Measurements from ENCODE around the gene FAM83C. TPM values are rescaled to one million over a fixed set of nuclear protein-coding genes. Genes with fewer than 3 reads are reported as not detected.
A peak's percentile ranks its signal among the peaks of the same experiment; 100 is the strongest.

Gene FAM83C
- total RNA-seq, 4 donors from 2014 or later: 29.5 to 55.3 (median 38.2) TPM

DNA sequence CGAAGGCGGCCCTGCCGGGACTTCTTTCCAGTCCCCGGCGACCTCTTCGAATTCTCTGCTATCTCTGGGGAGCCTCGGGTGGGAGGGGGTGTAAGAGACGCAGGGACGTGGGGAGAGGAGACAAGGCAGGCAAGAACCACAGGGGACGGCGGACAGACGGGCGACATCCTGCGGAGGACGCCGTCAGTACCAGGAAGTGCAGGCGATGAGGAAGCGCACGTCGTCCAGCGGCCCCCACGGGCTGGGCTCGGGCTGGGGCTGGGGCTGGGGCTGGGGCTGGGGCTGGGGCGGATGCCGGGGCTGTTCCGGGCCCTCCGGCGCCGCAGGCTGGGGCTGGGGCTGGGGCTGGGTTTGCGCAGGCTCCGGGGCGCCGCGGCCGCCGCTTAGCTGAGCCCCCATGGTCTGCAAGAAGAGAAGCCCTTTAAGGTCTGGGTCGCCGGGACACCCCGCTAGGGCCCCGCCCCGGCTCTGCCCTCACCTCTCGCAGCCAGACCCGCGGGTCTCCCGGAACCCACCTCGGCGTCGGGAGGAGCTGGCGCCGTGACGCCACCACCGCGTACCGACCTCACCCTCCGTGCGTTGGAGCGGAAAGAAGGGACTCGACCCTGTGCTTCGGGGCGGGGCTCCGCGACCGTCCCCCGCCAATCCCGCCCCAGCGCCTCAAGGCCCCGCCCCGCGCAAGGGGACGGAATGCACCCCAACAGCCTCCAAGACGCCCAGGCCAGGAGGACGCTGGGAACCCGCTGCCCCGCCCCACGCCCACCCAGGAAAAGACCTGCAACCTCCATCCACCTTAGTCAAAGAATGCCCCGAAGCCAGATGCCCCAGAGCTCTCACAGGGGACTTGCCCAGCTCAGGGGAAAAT, 14.5 kb downstream of the FAM83C start, which contains the start of gene MMP24OS:
Gene MMP24OS (minus strand): TSS at position 592 of the 865 bp plus-strand sequence. CDS start 193 bp downstream, at position 399.
- Histone ChIP-seq H3K36me3 (peaks cover 19 to 82% (median 19%) of the 10 kb centered on the region in 3 donors), H3K9me3 (no peaks in the 10 kb centered on the region), H3K27me3 (no peaks in the 10 kb centered on the region), H3K4me1 (peaks cover 10 to 69% (median 24%) of the 10 kb centered on the region in 3 donors), H3K4me3 (peak within 1 kb of the TSS; percentile 64 to 94 (median 84)), H3K27ac (peak within 1 kb of the TSS; percentile 96 to 99 (median 98))
- intact Hi-C loops (cut with DNase I): no loop called here
- TF ChIP-seq POLR2A (IDR thresholded peaks at IDR 0.05): peak in 3 of 4 donors; percentile 85 to 94 (median 91)
- TF ChIP-seq CTCF (IDR thresholded peaks at IDR 0.05): peak in 2 of 6 experiments; percentile 8 to 17
- peak; percentile 25 for DNase-seq
- 0% methylated on average over 2 of the region's 76 CpGs; no CpG with 5 or more reads in 1 of the 2 donors for WGBS, 2 donors

GRCh38 chr20:35277127-35277526, 15.1 kb downstream of the FAM83C start:
- intact Hi-C loops (cut with DNase I): no loop called here
- no peaks in the 10 kb centered on the region for H3K27me3 ChIP-seq
- no peak for DNase-seq
- WGBS, 2 donors: 3 to 43% methylated on average over 1 to 8 of the region's 10 CpGs
- H3K4me1 ChIP-seq: peaks cover 10 to 63% (median 18%) of the 10 kb centered on the region in 3 donors
- peaks cover 19 to 75% (median 19%) of the 10 kb centered on the region in 3 donors for H3K36me3 ChIP-seq
- no peaks in the 10 kb centered on the region for H3K9me3 ChIP-seq
- no peak for TF ChIP-seq POLR2A (IDR thresholded peaks at IDR 0.05)
- TF ChIP-seq CTCF (IDR thresholded peaks at IDR 0.05): peak in 1 of 6 experiments; percentile 4
- H3K4me3 ChIP-seq: peak overlapping the region; percentile 64 to 94 (median 84)
- peak overlapping the region; percentile 96 to 99 (median 98) for H3K27ac ChIP-seq

GRCh38 chr20:35276408-35276807, 15.8 kb downstream of the FAM83C start:
- no peak for DNase-seq
- intact Hi-C loops (cut with DNase I): no loop called here
- Histone ChIP-seq H3K27ac (peak overlapping the region; percentile 6 to 99 (median 96)), H3K27me3 (no peaks in the 10 kb centered on the region), H3K36me3 (peaks cover 17 to 74% (median 19%) of the 10 kb centered on the region in 3 donors), H3K4me3 (peak overlapping the region; percentile 64 to 94 (median 84)), H3K4me1 (peaks cover 10 to 57% (median 15%) of the 10 kb centered on the region in 3 donors), H3K9me3 (no peaks in the 10 kb centered on the region)
- no peak for TF ChIP-seq POLR2A (IDR thresholded peaks at IDR 0.05)
- WGBS, 2 donors: 87 to 100% methylated on average over 3 to 4 of the region's 6 CpGs

GRCh38 chr20:35275741-35276251, 16.4 kb downstream of the FAM83C start:
- TF ChIP-seq CTCF (IDR thresholded peaks at IDR 0.05) (no peak), POLR2A (IDR thresholded peaks at IDR 0.05) (no peak)
- intact Hi-C loops (cut with DNase I): no loop called here
- Histone ChIP-seq H3K27ac (peak overlapping the region in 1 of 4 donors; percentile 99), H3K27me3 (no peaks in the 10 kb centered on the region), H3K36me3 (peaks cover 16 to 77% (median 19%) of the 10 kb centered on the region in 3 donors), H3K9me3 (no peaks in the 10 kb centered on the region), H3K4me1 (peaks cover 10 to 51% (median 15%) of the 10 kb centered on the region in 3 donors), H3K4me3 (no peak overlapping the region)
- 84 to 93% methylated on average over 8 to 9 of the region's 12 CpGs for WGBS, 2 donors
- no peak for DNase-seq

DNA sequence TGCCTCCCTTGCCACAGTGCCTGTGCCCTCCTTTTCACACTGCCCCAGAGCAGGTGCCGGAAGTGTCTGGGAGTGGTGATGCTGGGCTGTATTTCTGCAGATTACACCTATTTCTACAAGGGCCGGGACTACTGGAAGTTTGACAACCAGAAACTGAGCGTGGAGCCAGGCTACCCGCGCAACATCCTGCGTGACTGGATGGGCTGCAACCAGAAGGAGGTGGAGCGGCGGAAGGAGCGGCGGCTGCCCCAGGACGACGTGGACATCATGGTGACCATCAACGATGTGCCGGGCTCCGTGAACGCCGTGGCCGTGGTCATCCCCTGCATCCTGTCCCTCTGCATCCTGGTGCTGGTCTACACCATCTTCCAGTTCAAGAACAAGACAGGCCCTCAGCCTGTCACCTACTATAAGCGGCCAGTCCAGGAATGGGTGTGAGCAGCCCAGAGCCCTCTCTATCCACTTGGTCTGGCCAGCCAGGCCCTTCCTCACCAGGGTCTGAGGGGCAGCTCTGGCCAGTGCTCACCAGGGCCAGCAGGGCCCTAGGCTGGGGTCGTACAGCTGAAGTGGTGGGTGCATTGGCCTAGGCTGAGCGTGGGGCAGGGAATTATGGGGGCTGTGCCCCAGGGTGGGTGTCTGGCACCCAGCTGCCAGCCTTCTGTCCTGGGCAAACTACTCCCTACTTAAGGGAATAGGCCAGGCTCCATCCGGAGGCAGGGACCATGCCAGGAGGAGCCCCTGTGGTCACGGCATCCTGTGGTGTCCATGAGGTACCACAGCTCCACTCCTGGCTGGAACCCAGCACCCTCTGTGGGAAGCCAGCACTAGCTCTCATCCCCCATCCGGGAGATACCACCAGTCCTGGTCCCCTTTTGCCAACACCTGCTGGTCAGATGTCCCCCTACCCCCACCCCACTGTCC, 17.8 kb downstream of the FAM83C start:
- no peak for DNase-seq
- no peaks in the 10 kb centered on the region for H3K27me3 ChIP-seq
- no peak for TF ChIP-seq CTCF (IDR thresholded peaks at IDR 0.05)
- no peak for TF ChIP-seq POLR2A (IDR thresholded peaks at IDR 0.05)
- peaks cover 9 to 77% (median 11%) of the 10 kb centered on the region in 3 donors for H3K36me3 ChIP-seq
- H3K9me3 ChIP-seq: no peaks in the 10 kb centered on the region
- 88 to 91% methylated on average over 4 of the region's 24 CpGs for WGBS, 2 donors
- intact Hi-C loops (cut with DNase I): no loop called here
- no peak overlapping the region for H3K4me3 ChIP-seq
- H3K4me1 ChIP-seq: peaks cover 10 to 41% (median 15%) of the 10 kb centered on the region in 3 donors
- H3K27ac ChIP-seq: no peak overlapping the region
